ENCODE data around the gene GUCY1A2. TPM values are rescaled to one million over a fixed set of nuclear protein-coding genes. Genes with fewer than 3 reads are reported as not detected.

GUCY1A2 gene
- polyA plus RNA-seq, 1 donor (not counting 4 experiments of a cell fraction or from before 2014, with no cell fraction given) = not detected

DNA sequence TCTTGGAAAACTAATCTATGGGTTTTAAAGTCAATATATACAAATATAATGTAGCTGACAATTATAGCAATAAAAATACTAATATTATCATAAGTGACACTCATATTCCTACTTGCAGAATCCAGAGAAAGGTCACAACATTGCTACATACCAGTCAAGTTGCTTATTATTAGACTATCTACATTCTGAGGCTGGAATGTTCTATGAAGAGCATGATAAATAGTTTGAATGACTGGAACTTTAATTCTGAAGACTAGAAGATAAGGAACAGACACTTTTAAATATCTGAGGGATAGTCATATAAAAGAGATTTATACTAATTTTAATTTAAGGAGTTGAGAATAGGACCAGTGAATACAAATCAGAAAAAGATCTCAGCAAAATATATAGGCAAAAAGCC is 146.0 kb downstream of the GUCY1A2 start:
- FAIRE-seq (no peak), DNase-seq (ENCODE audit: low read depth, low spot score) (no peak)
- no peak for TF ChIP-seq EZH2 (IDR thresholded peaks at IDR 0.05; ENCODE audit: low read length)
- TF ChIP-seq, protein P1, sequence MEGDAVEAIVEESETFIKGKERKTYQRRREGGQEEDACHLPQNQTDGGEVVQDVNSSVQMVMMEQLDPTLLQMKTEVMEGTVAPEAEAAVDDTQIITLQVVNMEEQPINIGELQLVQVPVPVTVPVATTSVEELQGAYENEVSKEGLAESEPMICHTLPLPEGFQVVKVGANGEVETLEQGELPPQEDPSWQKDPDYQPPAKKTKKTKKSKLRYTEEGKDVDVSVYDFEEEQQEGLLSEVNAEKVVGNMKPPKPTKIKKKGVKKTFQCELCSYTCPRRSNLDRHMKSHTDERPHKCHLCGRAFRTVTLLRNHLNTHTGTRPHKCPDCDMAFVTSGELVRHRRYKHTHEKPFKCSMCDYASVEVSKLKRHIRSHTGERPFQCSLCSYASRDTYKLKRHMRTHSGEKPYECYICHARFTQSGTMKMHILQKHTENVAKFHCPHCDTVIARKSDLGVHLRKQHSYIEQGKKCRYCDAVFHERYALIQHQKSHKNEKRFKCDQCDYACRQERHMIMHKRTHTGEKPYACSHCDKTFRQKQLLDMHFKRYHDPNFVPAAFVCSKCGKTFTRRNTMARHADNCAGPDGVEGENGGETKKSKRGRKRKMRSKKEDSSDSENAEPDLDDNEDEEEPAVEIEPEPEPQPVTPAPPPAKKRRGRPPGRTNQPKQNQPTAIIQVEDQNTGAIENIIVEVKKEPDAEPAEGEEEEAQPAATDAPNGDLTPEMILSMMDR (optimal IDR thresholded peaks at IDR 0.05 in 1 of 3, IDR thresholded peaks at IDR 0.05 in 1 of 3, conservative IDR thresholded peaks at IDR 0.05 in 1 of 3; ENCODE audit: extremely low read depth in 1 of 3, insufficient read depth in 2 of 3, low read length in 3 of 3) = no peak
- Histone ChIP-seq H3K27ac (ENCODE audit: control insufficient read depth, insufficient read depth, low read length) (no peak overlapping the region), H3K27me3 (ENCODE audit: control insufficient read depth, extremely low read depth, insufficient read depth, low read length) (no peaks in the 10 kb centered on the region), H3K79me2 (ENCODE audit: control insufficient read depth, insufficient read depth, low read length) (no peaks in the 10 kb centered on the region), H3K4me1 (ENCODE audit: control insufficient read depth, extremely low read depth, insufficient read depth, low read length) (no peaks in the 10 kb centered on the region), H3K9me3 (ENCODE audit: control insufficient read depth, low read depth, low read length) (no peaks in the 10 kb centered on the region), H3K9ac (ENCODE audit: control insufficient read depth, extremely low read depth, insufficient read depth, low read length) (no peak overlapping the region), H4K20me1 (ENCODE audit: control insufficient read depth, extremely low read depth, insufficient read depth, low read length) (no peaks in the 10 kb centered on the region), H3K36me3 (ENCODE audit: control insufficient read depth in 2 of 2, extremely low read depth in 1 of 2, insufficient read depth in 2 of 2, low read length in 2 of 2) (no peaks in the 10 kb centered on the region), H3K4me3 (ENCODE audit: control insufficient read depth in 2 of 3, extremely low read depth in 1 of 3, insufficient read depth in 2 of 3, low read depth in 1 of 3, low read length in 3 of 3) (no peak overlapping the region), H2AFZ (ENCODE audit: control insufficient read depth, low read length) (no peak overlapping the region), H3K9me1 (ENCODE audit: control insufficient read depth, extremely low read depth, insufficient read depth, low read length) (no peaks in the 10 kb centered on the region), H3K4me2 (ENCODE audit: control insufficient read depth, extremely low read depth, insufficient read depth, low read depth, low read length) (no peak overlapping the region)
- dilution Hi-C loops (cut with MboI; ENCODE audit: extremely low pct_ligation_motif_present, low sequenced_read_pairs) = no loop called here

DNA sequence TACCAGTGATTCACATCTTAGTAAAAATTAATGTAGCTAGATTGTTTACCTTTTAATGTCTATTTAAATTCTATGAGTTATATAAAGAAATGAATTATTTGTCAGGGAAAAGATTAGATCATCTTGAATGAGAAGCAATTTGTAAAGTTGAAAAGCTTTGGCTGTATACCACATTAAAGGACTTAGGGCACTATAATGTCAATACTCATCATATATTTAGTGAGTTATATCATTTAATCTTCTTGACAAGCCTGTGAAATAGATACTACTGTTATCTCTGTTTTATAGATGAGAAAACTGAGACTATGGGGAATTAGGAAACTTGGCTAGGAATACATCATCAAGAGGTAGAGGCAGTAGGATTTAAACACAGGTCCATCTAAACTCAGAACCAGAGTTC is 160.1 kb downstream of the GUCY1A2 start:
- Histone ChIP-seq H3K9ac (ENCODE audit: control insufficient read depth, extremely low read depth, insufficient read depth, low read length) (no peak overlapping the region), H2AFZ (ENCODE audit: control insufficient read depth, low read length) (no peak overlapping the region), H3K4me1 (ENCODE audit: control insufficient read depth, extremely low read depth, insufficient read depth, low read length) (no peaks in the 10 kb centered on the region), H3K27ac (ENCODE audit: control insufficient read depth, insufficient read depth, low read length) (no peak overlapping the region), H3K9me3 (ENCODE audit: control insufficient read depth, low read depth, low read length) (no peaks in the 10 kb centered on the region), H4K20me1 (ENCODE audit: control insufficient read depth, extremely low read depth, insufficient read depth, low read length) (no peaks in the 10 kb centered on the region), H3K4me3 (ENCODE audit: control insufficient read depth in 2 of 3, extremely low read depth in 1 of 3, insufficient read depth in 2 of 3, low read depth in 1 of 3, low read length in 3 of 3) (no peak overlapping the region), H3K4me2 (ENCODE audit: control insufficient read depth, extremely low read depth, insufficient read depth, low read depth, low read length) (no peak overlapping the region), H3K36me3 (ENCODE audit: control insufficient read depth in 2 of 2, extremely low read depth in 1 of 2, insufficient read depth in 2 of 2, low read length in 2 of 2) (no peaks in the 10 kb centered on the region), H3K79me2 (ENCODE audit: control insufficient read depth, insufficient read depth, low read length) (no peaks in the 10 kb centered on the region), H3K9me1 (ENCODE audit: control insufficient read depth, extremely low read depth, insufficient read depth, low read length) (no peaks in the 10 kb centered on the region), H3K27me3 (ENCODE audit: control insufficient read depth, extremely low read depth, insufficient read depth, low read length) (no peaks in the 10 kb centered on the region)
- dilution Hi-C loops (cut with MboI; ENCODE audit: extremely low pct_ligation_motif_present, low sequenced_read_pairs) = no loop called here
- DNase-seq (ENCODE audit: low read depth, low spot score) (no peak), FAIRE-seq (no peak)
- TF ChIP-seq EZH2 (IDR thresholded peaks at IDR 0.05; ENCODE audit: low read length) = no peak
- TF ChIP-seq, protein P1 (optimal IDR thresholded peaks at IDR 0.05 in 1 of 3, IDR thresholded peaks at IDR 0.05 in 1 of 3, conservative IDR thresholded peaks at IDR 0.05 in 1 of 3; ENCODE audit: extremely low read depth in 1 of 3, insufficient read depth in 2 of 3, low read length in 3 of 3) = no peak

Data from keratinocyte (primary cell).